AG04450 (cell line): Measurements from ENCODE around the gene SPDL1. TPM values are rescaled to one million over a fixed set of nuclear protein-coding genes. Genes with fewer than 3 reads are reported as not detected.
A peak's percentile ranks its signal among the peaks of the same experiment; 100 is the strongest.

Experiments
- CTCF ChIA-PET: fragments of 300-600, 350-600 bp; formaldehyde crosslinking; extraction: SDS; loops from one replicate; lab custom pipeline; 2022; ENCODE audit warnings: antibody characterized with exemption, inconsistent platforms; lab: Charles Lee
- POLR2A ChIA-PET: fragments of 350-600 bp; formaldehyde crosslinking; extraction: SDS; loops from one replicate; lab custom pipeline; 2021; ENCODE audit warnings: antibody characterized with exemption, inconsistent platforms; lab: Yijun Ruan, JAX
- DNase-seq: peaks from one replicate; pipeline ENCODE4 v3.0.0-alpha.2; 2011; ENCODE audit warnings: low read depth, low spot score
- H3K27ac ChIP-seq: one replicate; pipeline ENCODE4 v1.5.1; 2012; ENCODE audit warnings: low read depth, low read length, control low read depth
- H3K27me3 ChIP-seq: one replicate; pipeline ENCODE4 v1.6.0; 2012; ENCODE audit warnings: low read length; ENCODE audit not compliant: control insufficient read depth, insufficient read depth
- H3K4me3 ChIP-seq: 2 replicates; pipeline ENCODE4 v1.5.1; 2011; ENCODE audit warnings: mild to moderate bottlenecking, low read depth, low read length, control low read depth
- H3K9me3 ChIP-seq: 2 replicates; pipeline ENCODE4 v1.5.1; 2012; ENCODE audit warnings: low read length; ENCODE audit not compliant: control insufficient read depth, insufficient read depth
- CTCF ChIP-seq: IDR thresholded peaks from 2 replicates; pipeline ENCODE4 v1.5.1; 2011; ENCODE audit warnings: low read depth, low read length, control low read depth, inconsistent platforms
- polyA plus RNA-seq: library from polyadenylated mRNA; depleted of rRNA; stranded (reverse); fragments of >200 nt; gene quantifications from 2 replicates; pipeline ENCODE4 v1.2.3, GENCODE V29; 2011

SPDL1 gene
- polyA plus RNA-seq, 1 experiment = 22.7 TPM

GRCh38 chr5:169646856-169647255, 63.3 kb downstream of the SPDL1 start:
- Histone ChIP-seq H3K27ac (no peak overlapping the region), H3K4me3 (no peak overlapping the region), H3K9me3 (no peaks in the 10 kb centered on the region), H3K27me3 (no peaks in the 10 kb centered on the region)
- DNase-seq = no peak
- no peak for TF ChIP-seq CTCF
- CTCF ChIA-PET = interaction anchor here (2.0 kb wide), 1 partner anchor 334 kb away, joined by 8 read pairs; the partner anchor contains the start of gene INSYN2B
- POLR2A ChIA-PET = no interaction called here

GRCh38 chr5:169647566-169647965, 64.0 kb downstream of the SPDL1 start:
- no peaks in the 10 kb centered on the region for H3K9me3 ChIP-seq
- no peak overlapping the region for H3K4me3 ChIP-seq
- H3K27me3 ChIP-seq = no peaks in the 10 kb centered on the region
- TF ChIP-seq CTCF = no peak
- no peak for DNase-seq
- peak overlapping the region; percentile 47 for H3K27ac ChIP-seq
- ChIA-PET POLR2A (no interaction called here), CTCF (interaction anchor here (0.8 to 2.0 kb wide), 2 partner anchors 54 to 333 kb away, joined by 4 to 8 read pairs; partner anchors contain the start of gene INSYN2B)

GRCh38 chr5:169648725-169649310, 65.2 kb downstream of the SPDL1 start:
- no peak overlapping the region for H3K4me3 ChIP-seq
- POLR2A ChIA-PET = no interaction called here
- peak overlapping the region; percentile 31 for H3K27ac ChIP-seq
- TF ChIP-seq CTCF = peak; percentile 21; the same call in 1 of the 2 replicates
- no peak for DNase-seq
- H3K9me3 ChIP-seq = no peaks in the 10 kb centered on the region; the same call in 1 of the 2 replicates
- CTCF ChIA-PET = interaction anchor here (1.1 to 1.5 kb wide), 2 partner anchors 14 to 331 kb away, joined by 3 to 6 read pairs; partner anchors contain the start of gene INSYN2B
- no peaks in the 10 kb centered on the region for H3K27me3 ChIP-seq

GRCh38 chr5:169649486-169649885, 65.9 kb downstream of the SPDL1 start:
- POLR2A ChIA-PET = no interaction called here
- CTCF ChIA-PET = interaction anchor here (1.1 to 1.5 kb wide), 2 partner anchors 15 to 331 kb away, joined by 3 to 6 read pairs; partner anchors contain the start of gene INSYN2B

More at GRCh38 chr5:169649486-169649885, 65.9 kb downstream of the SPDL1 start:
- Histone ChIP-seq H3K27ac (no peak overlapping the region), H3K9me3 (no peaks in the 10 kb centered on the region; the same call in 1 of the 2 replicates), H3K27me3 (no peaks in the 10 kb centered on the region), H3K4me3 (no peak overlapping the region)
- no peak for DNase-seq
- no peak for TF ChIP-seq CTCF
